Measurements from ENCODE around the gene WDR55. TPM values are rescaled to one million over a fixed set of nuclear protein-coding genes. Genes with fewer than 3 reads are reported as not detected.

The WDR55 gene
- total and polyA plus RNA-seq, 7 donors = 13.2 to 35.0 (median 18.0) TPM

- DNase-seq = no peak
- Histone ChIP-seq H3K9me3 (no peaks in the 10 kb centered on the region), H3K27me3 (no peaks in the 10 kb centered on the region), H3K4me3 (peak overlapping the region in 3 of 4 donors; percentile 45 to 60 (median 57)), H3K36me3 (no peaks in the 10 kb centered on the region), H3K4me1 (peaks cover 0 to 20% (median 15%) of the 10 kb centered on the region in 4 donors), H3K27ac (peak overlapping the region in 3 of 4 donors; percentile 78 to 79 (median 78))
- TF ChIP-seq POLR2AphosphoS5 (IDR thresholded peaks at IDR 0.05) (no peak), EP300 (IDR thresholded peaks at IDR 0.05) (no peak), POLR2A (IDR thresholded peaks at IDR 0.05) (no peak)
- TF ChIP-seq, protein P1, sequence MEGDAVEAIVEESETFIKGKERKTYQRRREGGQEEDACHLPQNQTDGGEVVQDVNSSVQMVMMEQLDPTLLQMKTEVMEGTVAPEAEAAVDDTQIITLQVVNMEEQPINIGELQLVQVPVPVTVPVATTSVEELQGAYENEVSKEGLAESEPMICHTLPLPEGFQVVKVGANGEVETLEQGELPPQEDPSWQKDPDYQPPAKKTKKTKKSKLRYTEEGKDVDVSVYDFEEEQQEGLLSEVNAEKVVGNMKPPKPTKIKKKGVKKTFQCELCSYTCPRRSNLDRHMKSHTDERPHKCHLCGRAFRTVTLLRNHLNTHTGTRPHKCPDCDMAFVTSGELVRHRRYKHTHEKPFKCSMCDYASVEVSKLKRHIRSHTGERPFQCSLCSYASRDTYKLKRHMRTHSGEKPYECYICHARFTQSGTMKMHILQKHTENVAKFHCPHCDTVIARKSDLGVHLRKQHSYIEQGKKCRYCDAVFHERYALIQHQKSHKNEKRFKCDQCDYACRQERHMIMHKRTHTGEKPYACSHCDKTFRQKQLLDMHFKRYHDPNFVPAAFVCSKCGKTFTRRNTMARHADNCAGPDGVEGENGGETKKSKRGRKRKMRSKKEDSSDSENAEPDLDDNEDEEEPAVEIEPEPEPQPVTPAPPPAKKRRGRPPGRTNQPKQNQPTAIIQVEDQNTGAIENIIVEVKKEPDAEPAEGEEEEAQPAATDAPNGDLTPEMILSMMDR (IDR thresholded peaks at IDR 0.05) = no peak
- 74 to 78% methylated on average over 2 of the region's 2 CpGs for WGBS, 2 donors
- intact Hi-C loops (cut with DNase I) = no loop called here
Measured at GRCh38 chr5:140630292-140631035, 34.2 kb upstream of the WDR55 start.

GRCh38 chr5:140631036-140631417, 33.7 kb upstream of the WDR55 start:
- 57 to 77% methylated on average over 4 of the region's 4 CpGs for WGBS, 2 donors
- H3K4me3 ChIP-seq = peak overlapping the region in 3 of 4 donors; percentile 45 to 60 (median 57)
- TF ChIP-seq EP300 (IDR thresholded peaks at IDR 0.05) (no peak), POLR2AphosphoS5 (IDR thresholded peaks at IDR 0.05) (peak in 1 of 4 donors; percentile 35)
- H3K9me3 ChIP-seq = no peaks in the 10 kb centered on the region
- intact Hi-C loops (cut with DNase I) = no loop called here
- no peaks in the 10 kb centered on the region for H3K27me3 ChIP-seq
- DNase-seq = no peak
- peaks cover 0 to 20% (median 15%) of the 10 kb centered on the region in 4 donors for H3K4me1 ChIP-seq
- peak overlapping the region in 3 of 4 donors; percentile 78 to 79 (median 78) for H3K27ac ChIP-seq
- no peaks in the 10 kb centered on the region for H3K36me3 ChIP-seq

GRCh38 chr5:140631831-140632365, 32.8 kb upstream of the WDR55 start:
- Histone ChIP-seq H3K4me1 (peaks cover 0 to 20% (median 15%) of the 10 kb centered on the region in 4 donors), H3K27ac (peak overlapping the region; percentile 66 to 79 (median 78)), H3K9me3 (no peaks in the 10 kb centered on the region), H3K27me3 (no peaks in the 10 kb centered on the region), H3K36me3 (no peaks in the 10 kb centered on the region), H3K4me3 (peak overlapping the region; percentile 39 to 60 (median 51))
- intact Hi-C loops (cut with DNase I) = no loop called here
- WGBS, 2 donors = 2 to 11% methylated on average over 36 of the region's 36 CpGs
- TF ChIP-seq EP300 (IDR thresholded peaks at IDR 0.05) = no peak
- no peak for DNase-seq

DNA sequence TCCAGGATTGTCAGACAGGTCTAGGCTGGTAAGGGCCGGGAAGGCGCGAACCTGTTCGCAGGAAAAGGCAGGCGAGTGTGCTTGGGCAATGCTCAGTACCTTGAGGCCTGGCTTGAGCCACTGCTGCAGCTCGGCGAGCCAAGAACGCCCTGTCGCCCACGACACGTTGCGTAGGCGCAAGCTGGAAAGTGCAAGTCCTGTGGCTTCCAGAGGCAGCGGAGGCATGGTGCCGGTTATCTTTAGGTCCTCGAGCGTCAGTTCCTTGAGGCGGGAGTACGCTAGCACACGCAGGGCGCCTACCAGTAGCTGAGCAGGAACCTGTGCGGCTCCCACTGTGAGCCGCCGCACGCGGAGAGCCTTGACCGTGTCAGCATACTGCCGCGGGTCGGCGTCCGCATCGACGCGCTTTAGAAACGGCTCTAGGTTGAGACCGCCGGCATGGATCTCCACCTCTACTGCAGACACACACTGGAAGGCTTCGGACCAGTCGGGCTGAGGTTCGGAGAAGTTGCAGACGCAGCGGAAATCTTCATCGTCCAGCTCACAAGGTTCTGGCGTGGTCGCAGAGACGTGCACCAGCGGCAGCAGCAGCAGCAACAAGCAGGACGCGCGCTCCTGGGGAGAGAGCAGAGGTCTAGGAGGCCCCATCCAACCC, 32.2 kb upstream of the WDR55 start:
- Histone ChIP-seq H3K4me3 (peak overlapping the region; percentile 39 to 60 (median 51)), H3K27me3 (no peaks in the 10 kb centered on the region), H3K4me1 (peaks cover 0 to 20% (median 15%) of the 10 kb centered on the region in 4 donors), H3K36me3 (no peaks in the 10 kb centered on the region), H3K9me3 (no peaks in the 10 kb centered on the region), H3K27ac (peak overlapping the region; percentile 66 to 79 (median 78))
- DNase-seq = peak; percentile 81
- no peak for TF ChIP-seq POLR2A (IDR thresholded peaks at IDR 0.05)
- TF ChIP-seq POLR2AphosphoS5 (IDR thresholded peaks at IDR 0.05) = peak in 2 of 4 donors; percentile 4 to 20
- intact Hi-C loops (cut with DNase I) = no loop called here
- 1% methylated on average over 51 of the region's 51 CpGs for WGBS, 2 donors

DNA sequence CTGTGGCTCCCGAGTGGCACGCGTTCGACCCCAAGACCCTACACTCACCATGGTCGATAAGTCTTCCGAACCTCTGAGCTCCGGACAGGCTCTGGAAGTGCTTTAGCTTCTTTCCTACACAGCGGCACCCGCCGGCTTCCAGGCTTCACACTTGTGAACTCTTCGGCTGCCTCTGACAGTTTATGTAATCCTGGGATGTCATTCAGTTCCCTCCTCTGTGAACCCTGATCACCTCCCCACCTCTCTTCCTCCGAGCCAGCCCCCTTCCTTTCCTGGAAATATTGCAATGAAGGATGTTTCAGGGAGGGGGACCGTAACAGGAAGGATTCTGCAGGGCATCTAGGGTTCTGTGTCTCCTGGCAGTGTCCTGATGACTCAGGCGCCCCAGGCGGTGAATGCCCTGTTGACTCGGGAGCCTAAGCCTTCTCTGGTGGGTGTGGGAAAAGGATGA, 31.7 kb upstream of the WDR55 start, which contains the start of gene CD14:
Gene CD14, minus strand, starts transcription at position 155 of the 451 bp plus-strand sequence. Its CDS starts 104 bp downstream, at position 51.
- Histone ChIP-seq H3K36me3 (no peaks in the 10 kb centered on the region), H3K9me3 (no peaks in the 10 kb centered on the region), H3K4me1 (peaks cover 0 to 20% (median 15%) of the 10 kb centered on the region in 4 donors), H3K4me3 (peak within 1 kb of the TSS; percentile 39 to 60 (median 51)), H3K27ac (peak within 1 kb of the TSS; percentile 66 to 79 (median 78)), H3K27me3 (no peaks in the 10 kb centered on the region)
- peak; percentile 81 for DNase-seq
- intact Hi-C loops (cut with DNase I) = no loop called here
- no peak for TF ChIP-seq EP300 (IDR thresholded peaks at IDR 0.05)
- TF ChIP-seq POLR2A (IDR thresholded peaks at IDR 0.05) = peak in 1 of 2 donors; percentile 14
- TF ChIP-seq POLR2AphosphoS5 (IDR thresholded peaks at IDR 0.05) = peak in 3 of 4 donors; percentile 33 to 42 (median 38)
- TF ChIP-seq, protein P1 (IDR thresholded peaks at IDR 0.05) = no peak
- WGBS, 2 donors = 1 to 11% methylated on average over 16 of the region's 16 CpGs

Data from sigmoid colon (tissue), 7 donors.